K562 (cell line): ENCODE results near the gene PTPRM.

Experiments
- BHLHE40 ChIP-seq: IDR thresholded peaks from 2 replicates; pipeline ENCODE4 v1.6.1; 2011; ENCODE audit warnings: low read length, improper control_type of control experiment
- BRF2 ChIP-seq: IDR thresholded peaks from 3 replicates; pipeline ENCODE4 v1.6.1; 2011; ENCODE audit warnings: borderline replicate concordance, mild to moderate bottlenecking; ENCODE audit not compliant: insufficient read length, insufficient read depth
- PML ChIP-seq: IDR thresholded peaks from 2 replicates; pipeline ENCODE4 v1.6.1; 2012; ENCODE audit warnings: low read length, inconsistent platforms
- TRIM24 ChIP-seq, 2 experiments: fragments of 450-650 bp; IDR thresholded peaks; 2 replicates each; pipeline ENCODE4 v1.6.1; 2016

GRCh38 chr18:8401606-8402005 is 834.5 kb downstream of the PTPRM start:
- TF ChIP-seq PML (no peak), TRIM24 (IDR thresholded peaks at IDR 0.05) (no peak), BRF2 (no peak), BHLHE40 (no peak)
